Measurements from ENCODE around the gene CCDC138.

Gene CCDC138

GRCh38 chr2:108894766-108895165 lies 108.2 kb downstream of the CCDC138 start:
- FAIRE-seq (no peak), DNase-seq (ENCODE audit: low spot score) (no peak)

DNA sequence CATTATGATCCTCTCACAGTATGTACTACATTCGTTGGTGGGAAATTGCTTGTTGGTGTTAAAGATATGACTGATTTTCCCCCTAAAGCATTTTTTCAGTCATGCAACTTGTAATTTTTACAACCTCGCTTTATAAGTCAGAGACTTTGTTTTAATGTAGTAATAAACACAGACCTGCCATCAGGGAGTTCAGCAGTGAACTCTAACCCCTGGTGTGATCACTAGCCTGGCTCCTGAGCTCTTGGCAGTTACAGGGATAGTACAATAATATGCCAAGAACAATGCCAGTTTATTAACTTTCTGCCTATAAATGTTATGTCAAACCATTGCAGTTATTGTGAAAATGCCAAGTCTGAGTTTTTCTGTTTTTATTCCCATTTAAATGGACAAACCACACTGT lies 108.6 kb downstream of the CCDC138 start:
- DNase-seq (ENCODE audit: low spot score) (no peak), FAIRE-seq (no peak)

GRCh38 chr2:108896741-108897140 lies 110.2 kb downstream of the CCDC138 start:
- DNase-seq (ENCODE audit: low spot score) (no peak), FAIRE-seq (no peak)

DNA sequence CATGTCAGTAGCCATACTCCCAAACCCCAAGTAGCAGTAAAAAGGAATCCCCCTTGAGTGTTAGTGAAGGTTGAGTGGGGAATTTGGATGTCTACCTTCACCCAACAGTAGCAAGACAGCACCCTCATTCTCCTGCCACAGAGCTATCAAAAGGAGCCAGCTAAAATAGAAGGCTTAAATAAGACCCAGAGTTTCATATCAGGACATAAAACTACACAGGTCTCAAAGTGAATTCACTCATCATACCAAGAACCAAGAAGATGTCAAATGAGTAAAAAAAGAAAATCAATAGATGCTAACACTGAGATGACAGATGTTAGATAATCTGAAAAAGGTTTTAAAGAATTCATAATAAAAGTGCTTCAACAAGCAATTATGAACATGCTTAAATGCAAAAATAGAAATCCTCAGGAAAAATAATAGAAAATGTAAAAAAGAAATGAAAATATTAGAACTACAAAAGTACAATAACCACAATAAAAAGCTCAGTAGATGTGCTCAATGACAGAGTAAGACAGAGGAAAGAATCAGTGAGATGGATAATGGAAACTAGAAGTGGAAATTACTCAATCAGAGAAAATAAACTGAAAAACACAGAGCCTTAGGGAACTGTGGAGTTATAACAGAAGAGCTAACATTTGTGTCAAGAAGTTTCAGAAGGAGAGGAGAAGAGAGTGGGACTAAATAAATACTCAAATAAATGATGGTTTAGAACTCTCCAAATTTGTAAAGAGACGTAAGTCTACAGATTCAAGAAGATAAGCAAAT lies 111.9 kb downstream of the CCDC138 start:
- no peak for FAIRE-seq
- DNase-seq (ENCODE audit: low spot score): no peak

GRCh38 chr2:108904680-108905079 lies 118.1 kb downstream of the CCDC138 start:
- DNase-seq (ENCODE audit: low spot score) (no peak), FAIRE-seq (no peak)

DNA sequence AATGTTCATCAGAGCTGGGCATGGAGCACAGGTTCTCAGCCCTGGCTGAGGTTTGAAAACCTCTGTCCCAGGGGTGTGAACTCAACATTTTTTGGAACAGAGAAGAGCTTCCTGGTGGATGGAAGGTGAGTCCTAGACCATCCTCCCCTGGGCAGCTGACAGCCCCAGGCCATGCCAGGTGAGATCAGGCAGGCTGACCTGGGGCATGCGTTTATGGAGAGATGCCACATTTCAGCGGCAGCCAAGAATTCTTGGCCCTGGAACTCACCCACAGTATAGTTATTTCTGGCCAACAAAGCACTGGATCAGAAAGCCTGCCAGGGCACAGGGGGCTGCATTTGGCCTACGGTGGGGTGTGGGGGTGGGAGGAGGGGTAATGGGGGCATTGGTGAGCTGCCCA lies 118.6 kb downstream of the CCDC138 start:
- FAIRE-seq: no peak
- no peak for DNase-seq (ENCODE audit: low spot score)

GRCh38 chr2:108905906-108906305 lies 119.3 kb downstream of the CCDC138 start:
- peak; percentile 27 for FAIRE-seq
- DNase-seq (ENCODE audit: low spot score): no peak

GRCh38 chr2:108906403-108907077 lies 120.0 kb downstream of the CCDC138 start:
- no peak for DNase-seq (ENCODE audit: low spot score)
- FAIRE-seq: no peak

- DNase-seq (ENCODE audit: low spot score) (no peak), FAIRE-seq (no peak)
These were observed 121.5 kb downstream of the CCDC138 start for GRCh38 chr2:108907822-108908712.

DNA sequence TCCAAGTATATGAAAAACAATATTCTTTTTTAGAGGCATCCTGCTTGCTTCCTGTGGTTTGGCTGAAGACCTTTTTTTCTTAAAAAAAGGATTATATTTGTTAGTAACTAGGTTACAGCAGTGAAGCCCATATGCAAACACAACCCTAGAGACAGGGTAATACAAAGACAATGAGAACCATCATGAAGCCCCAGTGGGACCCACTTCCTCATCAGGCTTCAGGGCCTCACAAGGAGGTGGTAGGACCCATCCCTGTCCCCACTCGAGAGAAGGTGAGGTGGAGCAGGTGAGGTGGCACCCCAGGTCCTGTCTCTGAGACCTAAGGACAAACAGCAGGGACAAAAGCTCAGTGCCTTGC lies 122.1 kb downstream of the CCDC138 start:
- DNase-seq (ENCODE audit: low spot score) (no peak), FAIRE-seq (no peak)

DNA sequence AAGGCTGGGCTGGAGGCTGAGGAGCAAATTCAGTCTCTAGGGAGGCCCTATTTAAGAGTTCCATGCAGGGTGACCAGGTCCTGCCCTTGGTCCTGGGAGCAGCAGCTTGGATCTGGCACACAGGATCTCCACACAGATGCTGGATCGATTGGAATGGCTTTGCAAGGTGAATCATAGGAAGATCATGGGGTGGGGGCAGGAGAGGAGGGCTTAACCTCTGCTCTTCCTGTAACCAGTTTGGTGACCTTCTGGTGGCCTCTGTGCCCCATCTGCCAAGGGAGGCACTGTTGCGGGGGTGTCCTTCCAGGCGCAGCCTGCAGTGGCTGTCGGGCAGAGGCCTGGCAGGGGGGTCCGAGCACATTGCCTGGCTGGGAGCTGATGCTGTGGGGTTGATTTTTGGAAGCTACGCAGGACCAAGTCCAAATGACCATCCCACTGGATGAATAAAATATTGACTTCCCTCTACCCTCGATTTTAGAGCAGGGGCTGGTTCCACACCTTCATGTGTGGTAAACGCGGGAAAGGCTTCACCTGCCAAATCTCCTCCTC lies 122.8 kb downstream of the CCDC138 start:
- FAIRE-seq (peak; percentile 13), DNase-seq (ENCODE audit: low spot score) (no peak)

- FAIRE-seq (no peak), DNase-seq (ENCODE audit: low spot score) (no peak)
These were observed 123.5 kb downstream of the CCDC138 start for GRCh38 chr2:108910011-108910431.

- no peak for DNase-seq (ENCODE audit: low spot score)
- FAIRE-seq: no peak
These were observed 124.2 kb downstream of the CCDC138 start for GRCh38 chr2:108910541-108911396.

- FAIRE-seq (no peak), DNase-seq (ENCODE audit: low spot score) (no peak)
These were observed 124.8 kb downstream of the CCDC138 start for GRCh38 chr2:108911401-108911800.

DNA sequence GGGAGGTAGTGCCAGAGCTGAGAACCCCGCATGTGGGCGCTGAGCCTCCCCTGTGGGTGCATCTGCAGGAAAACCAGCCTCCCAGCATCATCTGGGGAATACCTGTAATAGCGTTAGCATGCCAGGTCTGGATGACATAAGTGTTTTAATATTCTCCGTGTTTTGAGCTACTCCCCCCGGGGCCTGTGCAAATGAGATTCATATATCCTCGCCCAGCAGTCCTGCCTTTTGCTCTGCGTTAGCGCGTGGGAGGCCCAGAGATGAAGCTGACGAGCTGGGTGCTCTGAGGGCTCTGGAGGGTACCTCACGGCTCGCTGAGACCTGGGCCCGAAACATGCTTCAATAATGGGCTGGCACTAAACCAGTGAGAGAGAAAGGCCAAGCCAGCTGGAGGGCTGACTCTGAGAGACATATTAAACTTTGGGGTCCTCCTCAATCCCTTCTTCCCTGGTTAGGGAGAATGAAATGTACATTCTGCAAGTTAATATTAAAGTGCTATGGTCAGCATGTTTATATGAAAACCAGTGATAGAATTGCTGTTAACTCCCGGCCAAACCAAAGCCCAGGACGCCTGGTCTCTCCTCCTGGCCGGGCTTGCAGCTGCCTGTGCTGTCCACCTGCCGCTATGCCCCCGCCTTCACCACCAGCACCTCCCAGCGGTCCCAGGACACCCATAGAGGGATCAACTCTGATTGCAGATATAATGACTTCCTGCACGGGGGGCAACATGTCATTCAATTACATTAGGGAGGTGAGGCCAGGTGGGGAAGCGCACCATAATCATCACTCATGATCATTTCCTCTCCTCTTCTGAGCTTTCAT lies 125.4 kb downstream of the CCDC138 start:
- no peak for DNase-seq (ENCODE audit: low spot score)

GRCh38 chr2:108912629-108912902 lies 126.0 kb downstream of the CCDC138 start:
- DNase-seq (ENCODE audit: low spot score) (no peak), FAIRE-seq (no peak)

More for the DNA sequence above, 125.4 kb downstream of the CCDC138 start:
- FAIRE-seq: no peak

DNA sequence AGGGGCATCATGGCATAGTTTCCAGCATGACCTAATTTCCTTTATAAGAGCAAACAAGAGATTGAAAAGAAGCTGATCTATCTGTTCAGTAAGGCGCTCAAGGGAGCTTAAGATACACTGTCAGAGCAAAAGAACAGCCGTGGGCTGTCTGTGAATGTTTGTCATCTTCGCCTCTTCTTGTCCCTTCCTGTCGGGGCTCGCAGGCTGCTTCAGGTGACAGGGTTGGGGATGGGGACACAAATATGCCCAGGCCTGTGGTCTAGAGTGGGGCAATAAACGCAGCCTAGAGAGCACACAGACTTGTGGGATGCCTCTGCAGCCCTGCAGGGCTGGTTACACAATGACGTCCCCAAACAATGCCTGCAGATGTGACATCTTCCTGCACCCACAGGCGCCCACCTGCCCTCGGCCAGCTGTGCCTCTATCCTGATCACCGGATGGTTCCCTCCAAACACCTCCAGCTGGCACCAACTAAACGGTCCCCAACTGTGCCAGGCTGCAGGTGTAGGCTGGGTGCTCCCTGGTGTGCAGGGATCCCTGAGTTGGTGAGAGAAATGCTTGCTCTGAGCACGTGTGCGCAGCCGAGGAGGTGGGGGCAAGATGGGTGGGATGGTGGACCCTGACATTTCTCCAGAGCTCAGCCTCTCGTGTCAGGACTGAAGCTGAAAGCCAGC lies 129.7 kb downstream of the CCDC138 start:
- peak; percentile 20 for FAIRE-seq
- DNase-seq (ENCODE audit: low spot score): no peak

GRCh38 chr2:108916796-108917421 lies 130.3 kb downstream of the CCDC138 start:
- FAIRE-seq: no peak
- no peak for DNase-seq (ENCODE audit: low spot score)

- DNase-seq (ENCODE audit: low spot score) (no peak), FAIRE-seq (no peak)
These were observed 131.0 kb downstream of the CCDC138 start for GRCh38 chr2:108917526-108917925.
